Measurements from ENCODE around the gene FXYD3.
"Not testable (repeated sequence)": the region's sequence is repeated elsewhere in the genome, so short reads cannot be mapped to it uniquely, and the experiment has no call there.

FXYD3 gene

DNA sequence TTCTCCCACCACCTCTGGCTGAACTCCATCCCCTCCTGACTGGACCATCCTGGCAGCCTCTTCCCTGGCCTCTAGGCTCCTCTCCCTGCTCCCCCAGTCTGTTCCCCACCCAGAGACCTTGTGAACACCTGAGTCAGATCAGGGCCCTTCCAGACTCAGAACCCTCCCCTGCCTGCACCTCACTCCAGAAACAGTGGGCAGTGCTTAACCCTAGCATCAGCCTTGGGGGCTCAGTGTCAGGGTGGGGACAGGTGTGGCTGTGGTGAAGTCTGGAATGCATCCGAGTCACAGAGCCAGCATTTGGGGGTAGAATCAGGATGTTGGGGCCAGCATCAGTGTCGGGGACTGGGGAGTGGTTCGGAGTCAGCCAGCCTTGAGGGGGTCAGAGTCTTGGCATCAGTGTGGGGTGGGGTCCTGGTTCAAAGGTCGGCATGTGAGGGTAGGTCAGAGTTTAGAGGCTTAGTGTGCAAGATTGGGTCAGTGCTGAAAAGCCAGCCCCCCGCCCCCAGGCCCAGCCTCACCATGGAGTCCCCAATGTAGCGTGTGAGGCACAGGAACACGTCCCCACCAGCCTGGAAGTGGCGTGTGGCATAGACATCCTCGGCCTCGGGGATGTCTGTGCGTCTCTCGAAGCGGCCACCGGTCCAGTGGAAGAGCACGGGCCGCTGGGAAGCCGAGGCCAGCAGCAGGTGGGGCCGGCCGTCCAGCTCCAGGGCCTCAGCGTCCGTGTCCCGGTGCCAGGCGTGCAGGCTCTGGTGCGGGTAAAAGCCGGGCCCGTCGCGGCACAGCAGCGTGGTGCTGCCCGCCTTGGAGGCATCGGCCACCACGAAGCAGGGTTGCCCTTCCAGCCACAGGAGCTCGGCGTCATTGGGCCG, 10.4 kb downstream of the FXYD3 start:
- DNase-seq = no peak

DNA sequence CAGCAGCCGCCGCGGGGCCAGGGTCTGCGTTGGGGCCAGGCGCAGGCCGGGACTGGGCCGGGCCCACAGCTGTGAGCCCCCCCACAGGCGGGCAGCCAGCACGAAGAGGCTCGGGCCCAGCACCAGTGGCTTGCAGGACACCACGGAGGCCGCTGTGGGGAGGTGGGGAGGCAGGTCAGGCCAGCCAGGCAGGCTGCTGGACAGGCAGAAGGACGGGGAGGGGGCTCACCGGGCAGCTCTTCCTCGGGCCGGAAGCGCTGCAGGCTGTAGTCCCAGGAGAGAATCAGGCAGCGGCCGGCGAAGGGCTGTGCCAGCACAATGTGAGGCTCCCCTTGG, 11.0 kb downstream of the FXYD3 start:
- no peak for DNase-seq

DNA sequence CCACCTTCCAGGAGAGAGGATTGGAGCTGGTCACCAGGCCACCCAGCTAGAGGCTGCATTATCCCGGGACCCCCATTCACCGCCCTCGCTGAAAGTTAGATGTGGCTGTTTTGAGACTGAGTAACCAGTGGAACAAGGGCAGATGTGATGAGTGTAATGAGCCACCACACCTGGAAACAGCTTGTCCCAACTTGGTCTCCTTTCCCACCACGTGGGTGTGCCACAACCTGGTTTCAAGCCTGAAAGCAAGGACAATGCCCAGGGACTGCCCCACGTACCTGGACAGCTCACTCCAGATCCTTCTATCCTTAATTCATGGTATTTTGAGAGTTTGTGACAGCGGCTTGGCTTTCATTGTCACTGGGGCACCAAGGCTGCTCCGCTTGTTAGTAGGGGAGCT, 12.2 kb downstream of the FXYD3 start:
- no peak for DNase-seq

DNA sequence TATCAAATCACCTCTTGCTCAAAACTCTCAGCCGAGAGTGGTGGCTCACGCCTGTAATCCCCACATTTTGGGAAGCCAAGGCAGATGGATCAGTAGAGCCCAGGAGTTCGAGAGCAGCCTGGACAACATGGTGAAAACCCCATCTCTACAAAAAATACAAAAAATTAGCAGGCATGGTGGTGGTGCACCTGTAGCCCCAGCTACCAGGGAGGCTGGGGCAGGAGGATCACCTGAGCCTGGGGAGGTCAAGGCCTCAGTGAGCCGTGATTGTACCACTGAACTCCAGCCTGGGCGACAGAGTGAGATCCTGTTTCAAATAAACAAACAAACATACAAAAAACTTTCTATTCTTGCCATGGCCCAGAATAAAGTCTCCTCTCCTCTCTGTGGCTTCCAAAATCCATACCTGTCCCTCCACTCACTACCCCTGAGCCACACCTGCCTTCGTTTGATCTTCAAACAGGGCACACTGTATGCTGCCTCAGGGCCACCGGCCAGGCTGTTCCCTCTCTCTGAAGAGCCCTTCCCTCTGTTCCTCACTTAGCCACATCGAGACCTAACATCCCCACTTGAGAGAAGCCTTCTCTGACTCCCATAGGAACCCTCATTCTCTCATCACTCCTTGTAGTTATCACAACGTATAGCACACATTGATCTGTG, 12.9 kb downstream of the FXYD3 start:
- no peak for DNase-seq

DNA sequence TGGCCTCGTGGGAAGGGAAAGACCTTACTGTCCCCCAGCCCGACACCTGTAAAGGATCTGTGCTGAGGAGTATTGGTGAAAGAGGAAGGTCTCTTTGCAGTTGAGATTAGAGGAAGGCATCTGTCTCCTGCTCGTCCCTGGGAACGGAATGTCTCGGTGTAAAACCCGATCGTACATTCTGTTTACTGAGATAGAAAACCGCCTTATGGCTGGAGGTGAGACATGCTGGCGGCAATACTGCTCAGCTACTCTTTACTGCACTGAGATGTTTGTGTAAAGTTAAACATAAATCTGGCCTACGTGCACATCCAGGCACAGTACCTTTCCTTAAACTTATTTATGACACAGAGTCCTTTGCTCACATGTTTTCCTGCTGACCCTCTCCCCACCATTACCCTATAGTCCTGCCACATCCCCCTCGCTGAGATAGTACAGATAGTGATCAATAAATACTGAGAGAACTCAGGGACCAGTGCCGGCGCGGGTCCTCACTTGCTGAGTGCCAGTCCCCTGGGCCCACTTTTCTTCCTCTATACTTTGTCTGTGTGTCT, 14.2 kb downstream of the FXYD3 start:
- not testable (repeated sequence) for DNase-seq

DNA sequence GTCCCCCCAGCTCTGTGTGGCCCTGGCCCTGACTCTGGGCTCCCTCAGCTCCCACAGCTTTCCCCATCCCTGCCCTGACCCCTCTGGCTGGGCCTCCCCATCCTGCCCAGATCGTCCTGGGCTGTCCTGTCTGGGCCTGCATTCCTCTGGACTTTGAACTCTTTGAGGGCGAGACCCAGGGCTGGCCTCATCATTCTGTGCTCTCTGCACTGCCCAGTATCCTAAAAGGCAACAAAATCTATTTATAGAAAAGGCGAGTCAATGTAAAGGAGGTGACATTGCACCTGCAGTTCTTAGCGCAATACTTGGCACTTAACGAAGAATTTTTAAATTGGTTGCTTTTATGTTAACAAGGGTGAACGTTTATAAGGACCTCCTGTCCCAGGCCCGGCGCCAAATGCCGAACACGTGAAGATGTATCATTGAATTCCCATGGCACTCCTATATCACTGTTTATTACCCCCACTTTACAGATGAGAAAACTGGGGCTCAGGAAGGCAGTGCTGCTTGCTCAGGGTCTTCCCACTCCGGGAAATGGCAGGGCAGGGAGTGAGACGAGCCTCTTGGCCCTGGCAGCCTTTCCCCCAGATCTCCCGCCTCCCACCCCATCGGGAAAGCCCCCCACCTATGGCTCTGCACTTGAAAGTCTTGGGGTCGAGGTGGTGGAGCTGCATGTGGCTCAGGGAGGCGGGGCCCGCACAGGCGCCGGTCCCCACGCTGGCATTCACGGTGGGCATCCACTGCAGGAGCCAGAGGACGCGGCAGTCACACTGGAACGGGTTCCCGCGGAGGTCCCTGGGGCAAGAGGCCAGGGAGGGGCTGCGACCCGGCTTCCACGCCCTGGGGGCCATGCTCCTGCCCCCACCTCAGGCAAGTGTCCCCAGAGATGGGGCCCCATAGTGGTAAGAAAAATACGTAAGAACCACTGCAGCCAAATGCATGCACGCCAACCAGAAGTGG, 15.4 kb downstream of the FXYD3 start:
- no peak for DNase-seq

DNA sequence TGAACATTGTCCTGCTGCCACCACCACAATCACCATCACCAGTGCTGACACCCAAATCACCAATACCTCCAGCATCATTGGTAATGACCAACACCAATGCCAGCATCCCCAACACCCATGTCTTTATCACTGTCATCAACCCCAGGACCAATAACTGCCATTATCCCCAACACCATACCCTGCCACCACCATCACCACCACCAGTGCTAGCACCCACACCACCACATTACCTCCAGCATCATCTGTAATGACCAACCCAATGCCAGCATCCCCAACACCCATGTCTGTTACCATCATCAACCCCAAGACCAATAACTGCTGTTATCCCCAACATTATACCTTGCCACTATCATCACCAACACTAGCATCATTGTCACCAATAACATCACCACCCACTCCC, 16.6 kb downstream of the FXYD3 start:
- no peak for DNase-seq

DNA sequence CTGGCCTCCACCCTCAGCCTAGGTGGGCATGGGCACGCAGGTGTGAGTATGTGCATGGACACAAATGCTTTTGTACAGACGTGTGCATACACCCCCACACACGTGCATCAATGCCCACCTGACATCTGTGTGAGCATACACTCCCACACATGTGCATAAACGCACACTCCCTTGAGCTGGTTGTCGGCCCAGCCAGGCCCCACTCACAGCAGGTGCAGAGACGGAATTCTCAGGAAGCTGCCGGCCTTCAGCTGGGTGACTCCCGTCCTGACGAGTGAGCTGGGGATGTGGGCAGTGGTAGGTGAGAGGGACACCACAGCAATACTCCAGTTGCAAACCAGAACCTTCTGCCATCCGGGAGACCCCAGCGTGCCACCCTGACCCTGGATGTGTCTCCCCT, 18.2 kb downstream of the FXYD3 start:
- no peak for DNase-seq

DNA sequence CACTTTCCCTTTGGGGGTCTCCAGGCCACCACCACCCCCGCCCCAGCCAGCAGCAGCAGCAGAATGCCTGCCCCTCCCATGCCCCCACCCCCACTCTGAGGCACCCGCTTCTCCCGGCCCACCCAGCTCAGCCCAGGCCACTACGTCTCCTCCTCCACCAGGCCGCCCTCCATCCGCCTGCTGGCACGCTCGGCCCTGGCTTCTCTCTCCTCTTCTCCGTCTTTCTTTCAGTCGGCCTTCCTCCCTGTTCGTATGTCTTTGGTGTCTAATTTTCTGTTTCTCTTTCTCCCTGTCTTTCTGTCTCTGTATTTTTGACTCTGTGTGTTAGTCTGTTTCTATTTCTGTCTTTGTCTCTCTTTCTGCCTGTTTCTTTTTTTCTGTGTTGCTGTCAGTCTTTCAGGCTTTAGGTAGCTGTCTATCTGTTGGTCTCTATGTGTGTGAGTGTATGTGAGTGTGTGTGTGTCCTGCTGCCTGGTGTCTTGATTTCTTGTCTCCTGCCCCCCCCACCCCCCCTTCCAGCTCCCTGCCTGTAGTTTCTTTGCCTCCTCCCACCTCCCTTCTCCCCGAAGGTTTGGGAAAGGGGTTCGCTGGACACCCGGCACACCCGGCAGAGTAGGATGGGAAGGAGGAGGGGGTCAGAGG, 19.1 kb downstream of the FXYD3 start, which contains the start of gene LGI4:
TSS of gene LGI4 (minus strand) at position 459 of the 642 bp plus-strand sequence. CDS start at position 80, 379 bp downstream.
- no peak for DNase-seq

DNA sequence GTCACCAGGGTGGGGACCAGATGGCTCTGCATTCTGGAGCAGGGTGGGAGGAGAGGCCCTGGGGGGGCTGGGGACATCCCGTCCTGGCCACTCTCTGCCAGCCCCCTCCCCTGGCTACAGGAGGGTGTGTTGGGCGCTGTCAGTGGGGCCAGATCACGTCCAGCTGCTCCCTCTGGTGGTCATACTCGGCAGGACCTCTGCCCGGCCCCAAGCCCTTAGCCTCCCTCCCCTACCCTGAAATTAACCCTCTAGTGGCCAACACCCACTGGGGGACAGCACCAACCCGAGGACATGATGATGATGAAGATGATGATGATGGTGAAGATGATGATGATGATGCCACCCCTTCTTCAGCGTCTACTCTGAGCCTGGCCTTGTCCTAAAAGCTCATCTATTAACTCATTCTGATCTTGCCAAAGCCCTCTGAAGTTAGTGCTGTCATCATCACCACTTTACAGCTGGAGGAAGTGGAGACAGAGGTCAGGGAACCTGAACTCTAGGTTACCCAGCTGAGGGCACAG, 19.8 kb downstream of the FXYD3 start:
- peak; percentile 26 to 31 for DNase-seq

DNA sequence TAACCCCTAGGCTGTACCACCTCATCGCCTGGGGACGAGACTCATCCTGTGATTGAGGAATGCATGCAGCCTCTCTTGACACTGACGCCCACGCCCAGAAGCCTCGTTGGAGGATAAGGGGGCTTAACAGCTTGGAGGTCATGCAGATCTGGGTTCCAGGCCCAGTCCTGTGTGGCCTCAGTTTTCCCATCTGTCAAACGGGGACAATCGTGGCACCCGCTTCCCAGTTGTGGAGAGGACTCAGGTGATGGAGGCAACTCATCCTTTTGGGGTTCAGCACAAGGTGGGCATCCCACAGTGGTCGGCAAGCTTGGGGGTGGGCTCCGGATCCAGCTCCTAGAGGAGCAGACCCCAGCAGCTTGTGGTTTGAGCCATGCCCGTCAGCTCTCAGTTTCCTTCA, 20.6 kb downstream of the FXYD3 start:
- DNase-seq = no peak

DNA sequence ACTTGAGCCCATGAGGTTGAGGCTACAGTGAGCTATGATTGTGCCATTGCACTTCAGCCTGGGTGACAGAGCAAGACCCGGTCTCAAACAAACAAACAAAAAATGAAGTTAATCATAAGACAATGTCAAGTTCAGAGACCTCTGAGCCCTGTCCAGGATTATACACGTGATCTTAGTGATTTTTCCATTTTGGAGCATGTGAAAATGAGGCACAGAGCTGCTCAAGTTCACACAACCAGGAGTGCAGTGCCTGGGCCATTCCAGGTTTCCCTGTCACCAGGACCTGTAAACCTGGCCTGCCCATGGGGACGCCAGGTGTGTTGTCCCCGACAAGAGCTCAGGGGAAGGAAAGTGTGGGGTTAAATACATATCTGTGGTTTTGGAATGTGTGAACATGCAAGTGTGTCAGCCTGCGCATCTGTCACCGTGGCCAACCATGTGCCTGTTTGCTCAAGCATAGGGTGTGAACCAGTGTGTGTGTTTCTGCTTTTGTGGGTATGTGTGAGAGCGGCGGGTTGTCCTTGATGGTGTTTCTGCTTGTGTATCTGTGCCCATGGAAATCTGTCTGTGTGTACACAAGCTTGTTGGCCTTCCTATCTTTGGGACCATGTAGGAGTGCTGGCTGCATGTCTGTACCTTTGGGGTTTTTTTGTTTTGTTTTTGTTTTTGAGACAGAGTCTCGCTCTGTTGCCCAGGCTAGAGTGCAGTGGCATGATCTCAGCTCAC, 21.5 kb downstream of the FXYD3 start:
- no peak for DNase-seq

DNA sequence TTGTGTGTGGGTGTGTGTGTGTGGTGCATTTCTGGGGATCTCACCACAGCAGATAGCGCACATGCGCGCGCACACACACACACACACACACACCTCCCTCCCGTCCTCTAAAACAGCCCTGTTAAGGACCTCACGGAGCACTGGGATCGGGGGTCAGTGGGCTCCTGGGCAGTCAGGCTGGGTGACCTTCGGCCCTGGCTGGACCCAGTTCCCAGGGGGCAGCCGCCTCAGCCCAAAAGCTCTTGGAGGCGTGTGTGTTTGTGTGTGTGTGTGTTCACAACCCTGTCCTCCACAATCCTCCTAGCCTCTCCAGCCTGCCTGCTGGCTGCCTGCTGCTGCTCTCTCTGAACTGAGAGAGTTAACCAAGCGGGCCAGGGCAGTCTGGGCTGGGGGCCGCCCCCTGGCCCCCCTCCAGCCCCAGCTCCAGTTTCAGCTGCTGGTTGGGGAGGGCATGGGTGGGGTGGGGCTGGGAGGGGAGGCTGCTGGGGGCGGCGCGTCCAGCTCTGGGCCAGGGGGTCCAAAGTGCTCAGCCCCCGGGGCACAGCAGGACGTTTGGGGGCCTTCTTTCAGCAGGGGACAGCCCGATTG, 22.8 kb downstream of the FXYD3 start, which contains the start of gene FXYD1:
TSS of gene FXYD1 (plus strand) at position 520 of the 588 bp plus-strand sequence. CDS start 1,256 bp downstream, outside the sequence.
- DNase-seq = no peak

DNA sequence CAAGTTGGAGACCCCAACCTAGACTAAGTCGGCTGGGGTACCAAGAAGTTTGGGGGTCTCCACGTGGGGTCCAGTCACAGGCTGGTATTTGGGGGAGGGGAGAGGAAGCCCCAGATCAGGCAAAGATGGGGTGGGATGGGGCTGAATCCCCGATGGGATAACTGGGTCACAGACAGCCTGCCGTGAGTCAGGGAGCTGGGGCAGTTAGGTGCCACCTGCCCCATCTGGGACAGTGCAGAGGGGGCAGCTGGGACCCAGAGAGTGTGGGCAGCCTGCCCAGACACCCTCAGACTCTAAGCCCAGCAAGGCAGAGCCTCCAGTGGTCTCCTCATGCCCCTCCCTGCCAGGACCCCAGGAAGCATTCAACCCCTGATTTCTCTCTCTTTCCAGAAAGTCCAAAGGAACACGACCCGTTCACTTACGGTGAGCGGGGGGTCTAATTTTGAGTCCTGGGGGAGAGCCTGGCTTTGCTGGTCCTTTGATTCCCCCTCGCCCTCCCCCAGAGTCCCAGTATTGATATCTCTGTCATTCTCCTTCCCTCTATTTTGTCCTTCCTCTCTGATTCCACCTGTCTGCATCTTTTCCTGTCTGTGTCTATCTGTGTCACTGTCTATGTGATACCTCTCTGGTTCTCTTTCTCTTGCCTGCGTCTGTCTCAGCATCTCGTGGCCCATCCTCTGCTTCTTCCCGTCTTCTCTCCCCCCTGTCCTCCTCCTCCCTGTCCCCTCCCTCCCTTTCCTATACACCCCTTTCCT, 24.8 kb downstream of the FXYD3 start:
- no peak for DNase-seq

DNA sequence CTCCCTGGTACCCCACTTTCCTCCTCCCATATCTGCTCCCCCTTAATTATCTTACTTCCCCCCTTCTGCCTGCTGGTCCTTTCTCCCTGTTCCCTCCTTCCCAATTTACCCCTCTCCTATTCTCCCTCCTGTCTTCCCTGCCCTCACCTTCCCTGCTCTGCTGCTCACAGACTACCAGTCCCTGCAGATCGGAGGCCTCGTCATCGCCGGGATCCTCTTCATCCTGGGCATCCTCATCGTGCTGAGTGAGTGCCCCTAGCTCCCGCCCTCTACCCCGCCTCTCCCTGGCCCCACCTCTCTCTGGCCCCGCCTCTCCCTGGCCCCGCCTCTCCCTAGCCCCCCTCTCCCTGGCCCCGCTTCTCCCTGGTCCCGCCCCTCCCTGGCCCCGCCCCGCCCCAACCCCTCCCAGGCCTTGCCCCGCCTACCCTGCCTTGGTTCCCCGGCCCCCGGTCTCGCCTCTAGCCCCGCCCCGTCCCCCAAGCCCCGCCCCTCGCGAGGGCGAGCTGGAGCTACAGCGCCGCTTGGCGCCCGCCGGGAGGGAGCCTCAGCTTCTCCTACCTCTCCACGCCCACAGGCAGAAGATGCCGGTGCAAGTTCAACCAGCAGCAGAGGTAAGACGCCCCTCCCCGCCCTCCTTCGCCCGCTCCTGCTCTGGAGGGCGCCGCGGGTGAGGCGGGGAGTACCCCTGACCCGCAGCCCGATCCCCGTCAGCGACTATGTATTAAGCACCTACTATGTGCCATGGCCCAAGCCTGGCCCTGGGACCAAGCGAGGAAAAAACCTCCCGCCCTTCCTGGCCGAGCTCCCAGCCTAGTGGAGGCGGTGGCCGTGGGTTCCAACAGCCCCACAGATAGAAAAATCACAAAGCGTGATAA, 25.6 kb downstream of the FXYD3 start:
- DNase-seq = peak; percentile 17 to 30

DNA sequence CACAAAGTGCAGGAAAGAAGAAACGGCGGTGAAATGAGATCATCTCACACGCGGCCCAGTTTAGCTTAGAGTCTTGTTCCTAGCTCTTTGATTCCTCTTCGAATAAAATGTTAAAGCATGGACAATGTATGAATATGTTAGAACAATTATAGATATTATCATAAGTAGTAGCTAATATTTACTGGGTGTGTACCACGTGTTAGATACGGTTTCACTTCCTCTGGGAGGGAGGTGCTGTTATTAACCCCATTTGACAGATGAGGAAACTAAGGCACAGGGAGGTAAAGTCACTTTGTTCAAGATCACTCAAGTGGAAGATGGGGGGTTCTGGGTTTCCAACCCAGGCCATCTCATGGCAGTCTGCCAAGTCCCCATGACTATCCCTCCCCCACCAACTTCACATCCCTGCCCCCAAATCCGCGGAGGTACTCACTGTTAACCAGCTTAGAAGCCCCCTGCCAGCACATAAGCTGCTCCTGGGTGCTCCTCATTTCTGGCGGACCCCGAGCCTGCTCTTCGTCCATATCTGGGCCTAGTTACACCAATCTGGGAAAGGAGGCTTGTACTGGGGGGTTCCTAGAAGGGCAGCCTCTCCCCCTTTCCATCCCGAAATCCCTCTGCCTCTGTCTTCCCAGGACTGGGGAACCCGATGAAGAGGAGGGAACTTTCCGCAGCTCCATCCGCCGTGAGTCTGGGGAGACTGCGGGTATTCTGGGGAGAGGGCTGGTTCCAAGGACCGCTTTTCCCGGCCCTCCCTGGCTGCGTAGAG, 26.4 kb downstream of the FXYD3 start:
- DNase-seq = no peak

DNA sequence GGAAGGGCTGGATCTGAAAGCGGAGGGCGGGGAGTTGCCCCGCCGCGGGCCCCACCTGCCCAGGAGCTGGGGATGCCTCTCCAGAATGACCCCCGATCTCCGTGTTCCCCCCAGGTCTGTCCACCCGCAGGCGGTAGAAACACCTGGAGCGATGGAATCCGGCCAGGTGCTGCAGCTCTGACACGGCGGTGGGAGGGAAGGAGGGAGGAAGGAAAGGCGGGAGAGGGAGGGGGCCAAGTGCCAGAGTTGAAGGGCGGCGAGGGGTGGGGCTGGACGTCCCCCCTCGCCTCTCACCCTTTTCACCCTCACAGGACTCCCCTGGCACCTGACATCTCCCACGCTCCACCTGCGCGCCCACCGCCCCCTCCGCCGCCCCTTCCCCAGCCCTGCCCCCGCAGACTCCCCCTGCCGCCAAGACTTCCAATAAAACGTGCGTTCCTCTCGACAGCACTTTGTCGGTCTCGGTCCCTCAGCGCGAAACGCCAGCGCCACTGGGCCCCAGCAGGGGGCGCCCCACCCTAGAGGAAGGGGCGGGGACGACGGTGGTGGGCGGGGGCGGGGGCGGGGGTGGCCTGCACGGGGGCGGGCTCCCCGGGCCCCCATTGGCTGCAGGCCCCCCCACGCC, 27.1 kb downstream of the FXYD3 start:
- no peak for DNase-seq

DNA sequence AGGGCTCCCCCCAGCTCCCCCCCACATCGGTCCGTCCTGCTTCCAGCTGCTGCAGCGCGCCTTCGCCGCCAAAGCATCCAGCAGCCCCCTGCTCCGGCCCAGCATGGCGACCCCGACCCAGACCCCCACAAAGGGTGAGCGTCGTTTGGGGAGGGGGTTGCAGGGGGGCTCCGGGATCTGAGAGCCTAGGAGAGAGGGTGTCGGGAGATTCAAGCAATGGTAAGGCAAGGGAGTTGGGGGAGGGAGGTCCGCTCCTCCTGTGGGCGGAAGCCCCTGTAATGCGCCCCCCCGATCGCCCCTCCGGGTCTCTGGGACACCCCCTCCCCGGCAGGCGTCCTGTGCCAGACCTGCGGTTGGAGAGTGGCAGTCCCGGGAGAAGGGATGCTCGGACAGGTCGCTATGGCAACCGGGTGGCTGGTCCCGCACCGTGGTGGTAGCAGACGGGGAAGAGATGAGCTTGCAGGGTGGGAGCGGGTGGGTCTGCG, 27.6 kb downstream of the FXYD3 start, which contains the start of gene FXYD7:
TSS of gene FXYD7 (plus strand) at position 25 of the 485 bp plus-strand sequence. CDS start at position 104, 79 bp downstream.
- no peak for DNase-seq
